ENCODE results near the gene SRC. TPM values are rescaled to one million over a fixed set of nuclear protein-coding genes. Genes with fewer than 3 reads are reported as not detected.

The SRC gene
- polyA plus RNA-seq, 1 experiment: 13.9 TPM

DNA sequence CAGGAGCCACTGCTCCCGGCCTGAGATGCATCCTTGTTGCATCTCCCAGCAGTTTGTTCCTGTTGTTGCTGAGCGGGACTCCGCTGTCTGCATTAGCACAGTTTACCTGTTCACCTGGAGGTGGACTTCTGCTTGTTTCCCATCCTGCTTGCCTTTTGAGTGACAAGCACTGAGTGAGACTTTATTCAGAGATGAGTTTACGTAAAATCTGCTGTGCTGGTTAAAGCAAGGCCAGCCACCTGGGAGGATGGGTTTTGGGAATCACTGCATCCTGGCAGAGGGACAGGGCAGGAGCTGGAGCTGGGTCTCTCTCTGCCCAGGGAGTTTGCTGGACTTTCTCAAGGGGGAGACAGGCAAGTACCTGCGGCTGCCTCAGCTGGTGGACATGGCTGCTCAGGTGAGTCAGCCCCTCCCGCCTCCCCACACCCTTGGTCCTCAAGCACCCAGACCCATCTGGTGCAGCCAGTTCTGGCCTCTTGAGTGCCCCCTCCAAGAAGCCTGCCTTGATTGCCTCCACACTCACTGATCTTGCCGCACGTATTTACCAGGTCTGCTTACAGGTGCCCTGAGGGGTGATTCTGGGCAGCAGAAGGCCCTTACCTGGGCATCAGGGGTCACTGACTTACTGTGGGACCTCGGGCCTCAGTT lies 55.5 kb downstream of the SRC start:
- ChIA-PET POLR2A (no interaction called here), CTCF (no interaction called here)
- TF ChIP-seq, protein P1, sequence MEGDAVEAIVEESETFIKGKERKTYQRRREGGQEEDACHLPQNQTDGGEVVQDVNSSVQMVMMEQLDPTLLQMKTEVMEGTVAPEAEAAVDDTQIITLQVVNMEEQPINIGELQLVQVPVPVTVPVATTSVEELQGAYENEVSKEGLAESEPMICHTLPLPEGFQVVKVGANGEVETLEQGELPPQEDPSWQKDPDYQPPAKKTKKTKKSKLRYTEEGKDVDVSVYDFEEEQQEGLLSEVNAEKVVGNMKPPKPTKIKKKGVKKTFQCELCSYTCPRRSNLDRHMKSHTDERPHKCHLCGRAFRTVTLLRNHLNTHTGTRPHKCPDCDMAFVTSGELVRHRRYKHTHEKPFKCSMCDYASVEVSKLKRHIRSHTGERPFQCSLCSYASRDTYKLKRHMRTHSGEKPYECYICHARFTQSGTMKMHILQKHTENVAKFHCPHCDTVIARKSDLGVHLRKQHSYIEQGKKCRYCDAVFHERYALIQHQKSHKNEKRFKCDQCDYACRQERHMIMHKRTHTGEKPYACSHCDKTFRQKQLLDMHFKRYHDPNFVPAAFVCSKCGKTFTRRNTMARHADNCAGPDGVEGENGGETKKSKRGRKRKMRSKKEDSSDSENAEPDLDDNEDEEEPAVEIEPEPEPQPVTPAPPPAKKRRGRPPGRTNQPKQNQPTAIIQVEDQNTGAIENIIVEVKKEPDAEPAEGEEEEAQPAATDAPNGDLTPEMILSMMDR (IDR thresholded peaks at IDR 0.05; ENCODE audit: low read depth, low read length): no peak
- no peaks in the 10 kb centered on the region for H3K27me3 ChIP-seq (ENCODE audit: control insufficient read depth, insufficient read depth, low read length)
- DNase-seq (ENCODE audit: low read depth, low spot score): no peak
- no peak overlapping the region for H3K4me3 ChIP-seq (ENCODE audit: low read depth, low read length)
- no peak overlapping the region for H3K27ac ChIP-seq (ENCODE audit: low read depth, low read length)
- H3K9me3 ChIP-seq (ENCODE audit: control insufficient read depth, insufficient read depth, low read length): no peaks in the 10 kb centered on the region

DNA sequence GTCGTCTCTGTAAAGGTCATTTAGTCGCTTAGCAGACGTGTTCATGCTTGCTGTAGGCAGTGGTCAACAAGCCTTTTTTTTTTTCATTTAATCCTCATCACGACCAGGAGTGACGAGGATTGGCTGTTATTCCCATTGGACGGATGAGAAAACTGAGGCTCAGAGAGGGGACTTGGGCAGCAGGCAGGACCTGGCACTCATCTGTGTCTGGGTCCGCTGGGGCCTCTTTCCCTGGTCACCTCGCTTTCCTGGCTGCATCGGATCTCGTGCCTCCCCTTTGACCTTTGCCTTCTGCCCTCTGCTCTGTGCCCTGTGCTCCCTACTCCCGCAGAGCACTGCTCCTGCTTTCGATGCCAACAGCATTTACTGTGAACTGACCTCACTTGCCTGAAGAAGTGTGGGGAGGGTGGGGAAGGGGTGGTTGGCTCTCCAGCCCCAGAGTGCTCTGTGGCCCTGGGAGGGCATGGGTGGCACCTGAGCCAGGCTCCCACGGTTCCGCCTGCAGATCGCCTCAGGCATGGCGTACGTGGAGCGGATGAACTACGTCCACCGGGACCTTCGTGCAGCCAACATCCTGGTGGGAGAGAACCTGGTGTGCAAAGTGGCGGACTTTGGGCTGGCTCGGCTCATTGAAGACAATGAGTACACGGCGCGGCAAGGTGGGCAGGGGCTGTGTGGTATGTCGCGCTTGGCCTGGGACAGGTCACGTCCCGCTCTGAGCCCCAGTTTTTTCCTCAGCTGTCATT lies 56.2 kb downstream of the SRC start:
- ChIA-PET CTCF (no interaction called here), POLR2A (no interaction called here)
- no peak for DNase-seq (ENCODE audit: low read depth, low spot score)
- Histone ChIP-seq H3K9me3 (ENCODE audit: control insufficient read depth, insufficient read depth, low read length) (no peaks in the 10 kb centered on the region), H3K27me3 (ENCODE audit: control insufficient read depth, insufficient read depth, low read length) (no peaks in the 10 kb centered on the region), H3K27ac (ENCODE audit: low read depth, low read length) (no peak overlapping the region), H3K4me3 (ENCODE audit: low read depth, low read length) (no peak overlapping the region)
- TF ChIP-seq, protein P1 (IDR thresholded peaks at IDR 0.05; ENCODE audit: low read depth, low read length): no peak

DNA sequence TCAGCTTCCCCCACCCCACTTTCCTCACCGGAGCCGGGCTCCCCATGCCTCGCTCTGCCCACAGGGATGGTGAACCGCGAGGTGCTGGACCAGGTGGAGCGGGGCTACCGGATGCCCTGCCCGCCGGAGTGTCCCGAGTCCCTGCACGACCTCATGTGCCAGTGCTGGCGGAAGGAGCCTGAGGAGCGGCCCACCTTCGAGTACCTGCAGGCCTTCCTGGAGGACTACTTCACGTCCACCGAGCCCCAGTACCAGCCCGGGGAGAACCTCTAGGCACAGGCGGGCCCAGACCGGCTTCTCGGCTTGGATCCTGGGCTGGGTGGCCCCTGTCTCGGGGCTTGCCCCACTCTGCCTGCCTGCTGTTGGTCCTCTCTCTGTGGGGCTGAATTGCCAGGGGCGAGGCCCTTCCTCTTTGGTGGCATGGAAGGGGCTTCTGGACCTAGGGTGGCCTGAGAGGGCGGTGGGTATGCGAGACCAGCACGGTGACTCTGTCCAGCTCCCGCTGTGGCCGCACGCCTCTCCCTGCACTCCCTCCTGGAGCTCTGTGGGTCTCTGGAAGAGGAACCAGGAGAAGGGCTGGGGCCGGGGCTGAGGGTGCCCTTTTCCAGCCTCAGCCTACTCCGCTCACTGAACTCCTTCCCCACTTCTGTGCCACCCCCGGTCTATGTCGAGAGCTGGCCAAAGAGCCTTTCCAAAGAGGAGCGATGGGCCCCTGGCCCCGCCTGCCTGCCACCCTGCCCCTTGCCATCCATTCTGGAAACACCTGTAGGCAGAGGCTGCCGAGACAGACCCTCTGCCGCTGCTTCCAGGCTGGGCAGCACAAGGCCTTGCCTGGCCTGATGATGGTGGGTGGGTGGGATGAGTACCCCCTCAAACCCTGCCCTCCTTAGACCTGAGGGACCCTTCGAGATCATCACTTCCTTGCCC lies 57.4 kb downstream of the SRC start:
- Histone ChIP-seq H3K27ac (ENCODE audit: low read depth, low read length) (no peak overlapping the region), H3K4me3 (ENCODE audit: low read depth, low read length) (no peak overlapping the region), H3K27me3 (ENCODE audit: control insufficient read depth, insufficient read depth, low read length) (peaks cover 9% of the 10 kb centered on the region), H3K9me3 (ENCODE audit: control insufficient read depth, insufficient read depth, low read length) (no peaks in the 10 kb centered on the region)
- no peak for DNase-seq (ENCODE audit: low read depth, low spot score)
- ChIA-PET CTCF (no interaction called here), POLR2A (no interaction called here)
- TF ChIP-seq, protein P1 (IDR thresholded peaks at IDR 0.05; ENCODE audit: low read depth, low read length): no peak

DNA sequence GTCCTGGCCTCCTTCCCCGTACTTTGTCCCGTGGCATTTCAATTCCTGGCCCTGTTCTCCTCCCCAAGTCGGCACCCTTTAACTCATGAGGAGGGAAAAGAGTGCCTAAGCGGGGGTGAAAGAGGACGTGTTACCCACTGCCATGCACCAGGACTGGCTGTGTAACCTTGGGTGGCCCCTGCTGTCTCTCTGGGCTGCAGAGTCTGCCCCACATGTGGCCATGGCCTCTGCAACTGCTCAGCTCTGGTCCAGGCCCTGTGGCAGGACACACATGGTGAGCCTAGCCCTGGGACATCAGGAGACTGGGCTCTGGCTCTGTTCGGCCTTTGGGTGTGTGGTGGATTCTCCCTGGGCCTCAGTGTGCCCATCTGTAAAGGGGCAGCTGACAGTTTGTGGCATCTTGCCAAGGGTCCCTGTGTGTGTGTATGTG lies 58.5 kb downstream of the SRC start:
- POLR2A ChIA-PET: no interaction called here
- TF ChIP-seq, protein P1 (IDR thresholded peaks at IDR 0.05; ENCODE audit: low read depth, low read length): no peak
- CTCF ChIA-PET: no interaction called here

More for the DNA sequence above, 58.5 kb downstream of the SRC start:
- Histone ChIP-seq H3K4me3 (ENCODE audit: low read depth, low read length) (no peak overlapping the region), H3K27ac (ENCODE audit: low read depth, low read length) (no peak overlapping the region), H3K27me3 (ENCODE audit: control insufficient read depth, insufficient read depth, low read length) (peaks cover 19% of the 10 kb centered on the region), H3K9me3 (ENCODE audit: control insufficient read depth, insufficient read depth, low read length) (no peaks in the 10 kb centered on the region)
- no peak for DNase-seq (ENCODE audit: low read depth, low spot score)

Measured in AG04450 (cell line).